Peyer's patch (tissue), 4 donors: ENCODE measurements around the gene SPOCK2.

Source experiments
- CTCF ChIP-seq, 6 experiments: fragments of 450-650 bp in 4 of 6; fragments of 200-600 bp in 2 of 6; sonication (generic) in 1 of 6; IDR thresholded peaks; one replicate each; pipeline ENCODE4 v1.5.1; 2017 to 2019; ENCODE audit warnings: antibody characterized with exemption in 6 of 6, mild to moderate bottlenecking in 3 of 6, moderate library complexity in 1 of 6
- POLR2A ChIP-seq, 2 donors: fragments of 450-650 bp; IDR thresholded peaks; one replicate each; pipeline ENCODE4 v1.5.1; 2017; ENCODE audit warnings: antibody characterized with exemption in 2 of 2, mild to moderate bottlenecking in 2 of 2, moderate library complexity in 2 of 2

GRCh38 chr10:72043016-72043834 lies 45.1 kb downstream of the SPOCK2 start:
- TF ChIP-seq CTCF (IDR thresholded peaks at IDR 0.05) (no peak), POLR2A (IDR thresholded peaks at IDR 0.05) (no peak)
